Activated CD4-positive, alpha-beta T cell treated with anti-CD3 and anti-CD28 coated beads for 24 hours (primary cell): ENCODE measurements around the gene PTPRE.
A peak's percentile ranks its signal among the peaks of the same experiment; 100 is the strongest.

Experiments
- DNase-seq, 2 donors: peaks; one replicate each; pipeline ENCODE4 v3.0.0-alpha.2; 2020; ENCODE audit warnings: low read depth in 2 of 2

PTPRE gene

DNA sequence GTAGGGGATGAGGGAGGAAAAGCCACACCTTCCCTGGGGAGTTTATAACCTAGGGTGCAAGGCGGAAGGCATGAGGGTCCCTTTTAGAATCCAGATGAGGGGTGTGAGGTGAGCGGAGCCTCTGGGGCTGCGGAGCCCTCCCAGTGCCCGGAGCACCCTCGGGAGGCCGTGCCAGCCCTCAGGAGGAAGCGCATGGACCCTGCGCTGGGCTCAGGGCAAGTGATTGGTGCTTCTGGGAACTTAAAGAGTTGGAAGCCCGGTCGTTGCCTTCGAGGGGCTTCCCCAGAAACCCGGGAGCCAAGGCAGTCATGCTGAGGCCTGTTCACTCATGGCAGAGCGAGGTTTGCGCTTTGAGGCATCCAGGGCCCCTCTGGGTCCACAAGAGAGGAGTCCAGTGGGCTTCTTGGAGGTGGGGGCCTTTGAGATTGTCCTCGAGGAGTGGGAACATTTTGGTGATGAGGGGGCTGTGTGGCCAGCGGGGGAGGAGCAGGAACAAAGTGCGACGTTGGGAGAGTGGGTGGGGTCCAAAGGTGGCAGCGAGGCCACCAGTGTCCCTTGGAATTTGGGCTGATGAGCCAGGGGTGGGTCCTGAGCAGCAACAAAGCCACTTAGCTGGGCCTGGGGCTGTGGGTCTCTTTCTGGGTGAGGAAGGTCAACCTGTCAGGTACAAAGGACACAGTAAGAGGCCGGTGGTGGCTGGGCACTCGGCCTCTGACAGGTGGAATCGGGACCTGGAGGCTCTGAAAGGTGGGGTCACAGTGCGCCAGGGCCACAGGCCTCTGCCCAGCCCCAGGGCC is 139.5 kb downstream of the PTPRE start:
- DNase-seq: no peak

- DNase-seq: no peak
Measured at GRCh38 chr10:128046953-128047290, 140.0 kb downstream of the PTPRE start.

GRCh38 chr10:128047351-128047750 is 140.4 kb downstream of the PTPRE start:
- DNase-seq: peak; percentile 65 to 73

GRCh38 chr10:128047991-128048818 is 141.3 kb downstream of the PTPRE start:
- DNase-seq: no peak

- no peak for DNase-seq
Measured at GRCh38 chr10:128048819-128049210, 141.9 kb downstream of the PTPRE start.

DNA sequence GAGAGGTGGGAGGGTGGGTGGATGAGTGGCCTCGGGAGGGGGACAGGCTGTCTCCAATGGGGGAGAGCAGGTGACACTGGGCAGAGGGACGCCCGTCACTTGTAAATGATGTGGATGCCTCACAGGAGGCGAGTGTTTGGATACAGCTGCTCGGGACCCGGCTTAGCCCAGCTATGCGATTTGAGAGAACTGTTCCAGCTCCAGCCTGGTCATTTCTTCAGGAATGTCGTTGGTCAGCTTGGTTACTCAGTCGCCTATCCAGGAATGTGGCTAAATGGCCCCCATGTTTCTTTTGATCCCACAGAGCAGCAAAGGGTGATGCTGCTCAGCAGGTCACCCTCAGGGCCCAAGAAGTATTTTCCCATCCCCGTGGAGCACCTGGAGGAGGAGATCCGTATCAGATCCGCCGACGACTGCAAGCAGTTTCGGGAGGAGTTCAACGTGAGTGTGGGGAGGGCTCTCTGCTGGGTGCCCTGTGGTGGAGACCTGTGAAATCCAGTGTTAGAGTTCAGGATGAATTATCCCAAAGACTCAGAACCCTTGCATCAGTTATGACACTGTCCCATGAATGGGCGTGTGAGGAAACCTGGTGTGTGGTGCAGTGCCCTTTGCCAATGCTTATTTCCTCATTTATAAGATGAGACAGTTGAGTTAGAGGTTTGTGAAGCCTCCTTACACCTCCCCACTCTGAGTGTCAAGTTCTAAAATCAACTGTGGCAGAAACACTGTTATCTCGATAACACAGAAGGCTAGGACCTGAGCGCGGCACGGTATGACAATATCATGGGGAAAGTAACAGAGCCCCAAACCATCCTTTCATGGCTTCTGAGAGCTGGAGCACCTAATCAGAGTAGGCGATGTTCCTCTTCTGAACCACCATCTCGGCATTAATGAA is 142.6 kb downstream of the PTPRE start:
- DNase-seq: no peak

- DNase-seq: no peak
Measured at GRCh38 chr10:128050121-128050516, 143.2 kb downstream of the PTPRE start.

DNA sequence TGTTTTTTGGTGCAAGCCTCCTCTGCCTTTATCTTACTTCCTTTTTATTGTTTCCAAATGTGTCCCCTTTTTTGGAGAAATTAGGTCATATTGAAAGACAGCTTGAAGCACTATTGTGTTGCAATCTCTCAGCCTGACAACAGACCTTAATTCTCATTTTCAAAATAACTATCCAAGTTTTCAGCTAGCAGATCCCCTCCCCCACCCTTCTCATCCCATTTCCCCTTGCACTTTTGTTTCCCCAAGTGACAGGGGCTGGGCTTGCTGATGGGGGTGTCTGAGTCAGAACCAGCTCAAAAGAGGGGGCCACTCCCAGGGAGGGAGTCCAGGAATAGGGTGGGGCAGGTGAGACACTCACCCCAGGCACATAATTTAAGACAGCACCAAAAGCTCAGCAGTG is 144.0 kb downstream of the PTPRE start:
- DNase-seq: no peak

GRCh38 chr10:128051548-128051947 is 144.6 kb downstream of the PTPRE start:
- no peak for DNase-seq

DNA sequence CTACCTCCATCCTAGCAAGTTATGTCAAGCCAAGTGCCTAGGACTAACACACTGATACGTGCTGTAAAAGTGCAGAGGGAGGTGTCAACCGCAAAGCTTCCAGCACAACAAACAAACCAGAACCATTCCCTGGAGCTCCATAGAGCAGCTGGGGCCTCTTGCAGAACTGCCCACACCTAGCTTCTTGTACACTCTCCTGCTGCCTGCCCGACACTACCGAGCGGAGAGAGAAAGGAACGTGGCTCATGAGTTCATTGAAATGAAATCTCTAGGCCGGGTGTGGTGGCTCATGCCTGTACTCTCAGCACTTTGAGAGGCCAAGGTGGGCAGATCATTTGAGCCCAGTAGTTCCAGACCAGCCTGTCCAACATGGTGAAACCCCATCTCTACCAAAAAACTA is 145.8 kb downstream of the PTPRE start:
- DNase-seq: no peak

GRCh38 chr10:128053356-128053755 is 146.5 kb downstream of the PTPRE start:
- DNase-seq: no peak

DNA sequence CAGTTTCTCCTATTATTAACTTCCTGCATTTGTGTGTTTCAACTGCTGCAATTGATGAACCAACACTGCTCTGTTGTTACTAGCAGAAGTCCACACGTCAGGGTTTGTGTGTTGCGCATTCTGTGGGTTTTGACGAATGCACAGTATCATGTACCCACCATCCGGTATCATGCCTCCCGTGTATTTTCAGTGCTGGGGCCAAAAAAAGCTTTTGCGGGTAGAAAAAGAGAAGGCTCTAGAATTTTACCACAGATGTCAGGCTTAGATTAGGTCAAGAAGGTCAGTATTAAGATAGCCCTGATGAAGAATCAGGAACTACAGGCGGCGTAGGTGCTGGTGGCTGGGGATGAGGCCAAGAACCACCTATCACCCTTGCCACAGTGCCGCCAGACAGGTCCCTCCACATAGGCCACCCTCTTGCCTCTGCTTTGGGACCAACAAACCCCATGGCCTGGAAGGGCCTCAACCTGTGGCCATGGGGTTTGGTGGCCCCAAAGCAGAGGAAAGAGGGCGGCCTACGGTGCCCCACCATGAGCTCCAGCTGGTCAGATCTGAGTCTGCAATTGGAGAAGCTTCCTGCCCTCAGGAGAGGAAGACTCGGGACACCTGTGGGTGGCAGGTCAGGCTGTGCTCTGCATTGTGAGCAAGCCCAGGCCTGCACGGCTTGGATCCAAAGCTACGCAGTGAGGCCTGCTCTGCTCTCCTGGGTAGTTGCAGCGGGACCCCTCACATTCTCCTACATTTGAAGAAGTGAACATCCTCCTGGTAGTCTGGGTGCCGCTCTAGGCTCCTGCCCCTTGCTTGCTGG is 147.5 kb downstream of the PTPRE start:
- DNase-seq: no peak

DNA sequence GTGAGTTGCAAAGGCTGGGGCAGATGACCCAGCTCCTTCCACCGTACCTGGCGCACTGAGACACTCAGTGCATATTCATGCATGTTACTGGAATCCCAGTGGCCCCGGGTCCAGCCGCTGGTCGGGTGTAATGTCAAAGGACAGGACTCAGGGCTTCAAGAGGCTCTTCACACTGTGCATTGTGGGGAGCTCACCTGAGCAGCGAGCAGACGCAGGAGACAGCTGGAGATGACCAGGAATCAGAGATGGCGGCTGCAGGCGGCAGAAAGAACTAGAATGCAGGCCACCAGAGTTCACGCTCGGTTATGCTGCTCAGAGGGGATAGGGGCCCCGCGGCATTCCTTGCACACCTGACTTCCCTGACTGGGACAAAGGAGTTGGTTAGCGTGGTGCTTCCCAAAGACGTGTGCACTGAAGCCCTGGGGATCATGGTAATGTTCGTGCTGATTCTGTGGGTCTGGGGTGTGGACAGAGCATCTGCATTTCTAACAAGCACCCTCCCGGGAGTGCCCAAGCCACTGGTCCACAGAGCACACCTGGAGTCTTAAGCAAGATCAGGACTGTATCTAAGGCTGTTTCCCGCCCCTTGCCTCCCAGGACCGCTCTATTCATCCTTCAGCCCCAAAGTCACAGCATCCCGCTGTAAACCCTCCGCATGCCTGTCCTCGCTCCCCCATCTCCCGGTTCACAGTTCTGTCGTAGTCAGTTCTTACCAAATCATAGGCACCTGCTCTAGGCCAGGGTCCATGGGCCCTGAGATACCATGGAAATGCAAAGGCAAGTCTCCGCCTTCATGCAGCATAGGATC is 148.4 kb downstream of the PTPRE start:
- DNase-seq: no peak

DNA sequence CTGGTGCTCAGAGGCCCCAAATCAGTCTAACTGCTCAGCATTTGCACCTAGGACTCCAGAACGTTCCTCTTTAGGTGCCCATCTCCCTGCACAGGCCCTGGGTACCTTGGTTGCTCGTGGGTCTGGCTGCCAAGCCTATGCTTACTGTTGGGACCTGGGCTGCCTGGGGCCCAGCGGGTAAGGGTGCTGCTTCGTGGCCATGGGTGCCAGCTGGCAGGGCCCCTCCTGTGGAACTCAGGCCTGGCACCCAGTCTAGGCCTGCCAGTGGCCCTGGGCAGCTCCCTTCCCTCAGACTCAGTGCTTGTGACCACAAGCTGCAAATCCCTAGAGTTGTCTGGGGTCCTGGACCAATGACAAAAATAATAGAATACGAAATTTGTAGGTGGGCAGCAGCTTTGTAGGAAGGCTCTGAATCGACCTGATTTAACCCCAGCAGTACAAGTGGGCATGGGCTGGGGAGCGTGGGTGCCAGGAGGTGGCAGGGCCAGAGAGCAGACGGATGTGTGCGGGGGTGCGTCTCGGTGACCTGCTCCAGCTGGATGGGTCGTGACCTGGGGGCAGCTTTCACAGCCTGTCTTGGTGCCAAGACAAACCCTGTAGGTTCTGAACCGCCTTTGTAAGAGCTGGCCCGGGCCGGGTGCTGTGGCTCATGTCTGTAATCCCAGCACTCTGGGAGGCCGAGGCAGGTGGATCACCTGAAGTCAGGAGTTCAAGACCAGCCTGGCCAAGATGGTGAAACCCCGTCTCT is 149.6 kb downstream of the PTPRE start:
- DNase-seq: no peak

- no peak for DNase-seq
Measured at GRCh38 chr10:128058106-128058749, 151.3 kb downstream of the PTPRE start.

GRCh38 chr10:128058750-128059134 is 151.8 kb downstream of the PTPRE start:
- no peak for DNase-seq

DNA sequence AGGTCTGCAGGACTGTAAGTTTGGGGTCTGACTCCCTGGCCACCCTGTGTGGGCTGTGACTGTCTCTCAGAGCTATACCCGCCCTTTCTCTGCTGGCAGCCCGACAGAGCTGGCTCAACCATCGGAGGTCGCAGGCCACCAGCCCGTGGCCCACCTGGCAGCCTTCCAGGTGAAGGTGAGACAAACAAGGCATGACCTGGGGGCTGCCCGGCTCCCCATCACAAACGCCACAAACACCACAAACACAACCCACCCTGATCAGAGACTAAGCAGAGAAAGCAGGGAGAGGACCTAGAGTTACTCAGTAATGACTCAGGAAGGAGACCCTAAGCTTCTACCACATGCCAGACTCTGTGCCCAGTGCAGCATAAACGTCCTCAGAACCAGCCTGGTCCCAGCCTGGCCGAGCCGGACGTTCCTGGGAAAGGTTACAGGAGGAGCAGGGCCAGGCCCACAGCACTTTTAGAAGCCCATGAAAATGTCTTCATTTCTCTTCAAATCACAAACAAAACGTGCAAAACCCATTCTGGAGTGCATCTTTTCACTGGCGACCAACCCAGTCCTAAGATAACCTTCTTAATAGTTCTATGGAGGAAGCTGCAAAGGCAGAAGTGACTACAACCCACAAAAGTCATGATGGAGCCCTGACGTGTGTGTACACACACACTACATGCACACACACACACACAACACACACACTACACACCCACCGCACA is 152.5 kb downstream of the PTPRE start:
- DNase-seq: no peak

DNA sequence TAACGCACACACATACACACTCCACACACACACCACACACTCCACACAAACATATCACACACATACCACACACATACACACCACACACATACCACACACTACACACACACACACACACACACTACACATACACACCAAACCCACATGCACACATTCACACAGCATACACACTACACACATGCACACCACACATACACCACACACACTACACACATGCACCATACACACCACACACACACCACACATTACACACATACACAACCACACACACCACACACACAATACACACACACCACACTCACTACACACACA is 153.0 kb downstream of the PTPRE start:
- no peak for DNase-seq
